HepG2 (cell line): ENCODE data around the gene LPIN3. TPM values are rescaled to one million over a fixed set of nuclear protein-coding genes. Genes with fewer than 3 reads are reported as not detected.

Source experiments
- CREB1 ChIP-seq, 2 experiments: fragments of 450-650 bp in 1 of 2; IDR thresholded peaks; 2 replicates each; pipeline ENCODE4 v1.6.1; 2016 to 2017; ENCODE audit warnings: control low read depth in 1 of 2, mild to moderate bottlenecking in 1 of 2, missing compliant biosample characterization in 1 of 2, missing genetic modification characterization in 1 of 2
- EED ChIP-seq: sonication (generic); formaldehyde crosslinking; IDR thresholded peaks from 2 replicates; pipeline ENCODE4 v1.5.0; 2020; ENCODE audit warnings: mild to moderate bottlenecking, missing genetic modification reagents
- GATAD1 ChIP-seq: IDR thresholded peaks from 2 replicates; pipeline ENCODE4 v1.6.1; 2016; ENCODE audit warnings: missing genetic modification reagents, missing compliant biosample characterization
- KMT2B ChIP-seq: IDR thresholded peaks from 2 replicates; pipeline ENCODE4 v1.6.1; 2016; ENCODE audit warnings: missing genetic modification reagents, missing compliant biosample characterization
- MAFK ChIP-seq, 2 experiments: IDR thresholded peaks in 1 of 2; conservative IDR thresholded peaks in 1 of 2; 2 replicates each; pipeline ENCODE4 v1.6.1; 2011; ENCODE audit warnings: improper control_type of control experiment in 2 of 2, low read length in 2 of 2
- POLR2G ChIP-seq: fragments of 200-400 bp; formaldehyde crosslinking; IDR thresholded peaks from 2 replicates; pipeline ENCODE4 v1.6.1; 2018; ENCODE audit warnings: mild to moderate bottlenecking, low read depth, low read length, moderate library complexity
- REL ChIP-seq: sonication (generic); formaldehyde crosslinking; conservative IDR thresholded peaks from 2 replicates; pipeline ENCODE4 v1.8.0; 2022; ENCODE audit warnings: mild to moderate bottlenecking, missing genetic modification reagents, moderate library complexity
- SRF ChIP-seq: IDR thresholded peaks from 2 replicates; pipeline ENCODE4 v1.6.1; 2011; ENCODE audit warnings: mild to moderate bottlenecking, low read depth, low read length, moderate library complexity
- ZIK1 ChIP-seq: sonication (generic); formaldehyde crosslinking; IDR thresholded peaks from 2 replicates; pipeline ENCODE4 v1.5.0; 2020; ENCODE audit warnings: mild to moderate bottlenecking, low read depth, missing genetic modification reagents, borderline replicate concordance
- ZNF343 ChIP-seq: sonication (generic); formaldehyde crosslinking; IDR thresholded peaks from 2 replicates; pipeline ENCODE4 v1.4.0; 2020; ENCODE audit warnings: mild to moderate bottlenecking, missing genetic modification reagents
- ZNF678 ChIP-seq: sonication (generic); formaldehyde crosslinking; IDR thresholded peaks from 2 replicates; pipeline ENCODE4 v1.4.0; 2020; ENCODE audit warnings: mild to moderate bottlenecking, missing genetic modification reagents
- polyA plus RNA-seq, 8 experiments: library from polyadenylated mRNA; depleted of rRNA in 3 of 8; stranded (reverse) in 7 of 8; unstranded in 1 of 8; fragments of >200 nt; fragmentation: Illumina TruSeq in 4 of 8; extraction: Trizol in 4 of 8; gene quantifications; 2 replicates each; pipeline versions ENCODE4 v1.2.1 to v1.2.3, GENCODE V29; 2011 to 2016; ENCODE audit warnings: low read depth in 4 of 8, missing spikeins in 1 of 8, mixed read lengths in 1 of 8; ENCODE audit not compliant: insufficient read depth in 1 of 8
- total RNA-seq, 5 experiments: library from RNA; depleted of rRNA; stranded (reverse); fragments of >200 nt; fragmentation: Illumina TruSeq; extraction: Trizol; gene quantifications; 2 replicates each; pipeline ENCODE4 v1.2.3, GENCODE V29; 2016; ENCODE audit warnings: low read depth in 1 of 5
- TF ChIP-seq, protein P1 (sequence below): sonication (generic); formaldehyde crosslinking; IDR thresholded peaks from 2 replicates; pipeline ENCODE4 v1.4.0; 2020; ENCODE audit warnings: missing genetic modification reagents, borderline replicate concordance
- TF ChIP-seq, protein P2 (sequence below): sonication (generic); formaldehyde crosslinking; IDR thresholded peaks from 2 replicates; pipeline ENCODE4 v1.8.0; 2022; ENCODE audit warnings: missing genetic modification reagents, mild to moderate bottlenecking, borderline replicate concordance
- TF ChIP-seq, protein P3 (sequence below): sonication (generic); formaldehyde crosslinking; IDR thresholded peaks from 2 replicates; pipeline ENCODE4 v1.4.0; 2020; ENCODE audit warnings: missing genetic modification reagents
- TF ChIP-seq, protein P4 (sequence below), 2 experiments: sonication (generic) in 1 of 2; formaldehyde crosslinking in 1 of 2; IDR thresholded peaks; 2 replicates each; pipeline versions ENCODE4 v1.4.0 to v1.6.1; 2016 to 2020; ENCODE audit warnings: borderline replicate concordance in 1 of 2, low read depth in 1 of 2, mild to moderate bottlenecking in 1 of 2, missing genetic modification reagents in 1 of 2
- TF ChIP-seq, protein P5 (sequence below): sonication (generic); formaldehyde crosslinking; IDR thresholded peaks from 2 replicates; pipeline ENCODE4 v1.4.0; 2020; ENCODE audit warnings: missing genetic modification reagents, borderline replicate concordance

Gene LPIN3
- total and polyA plus RNA-seq, 2 of the 13 experiments (the other 11 are each of a cell fraction or from before 2014, with no cell fraction given), result 14.2 to 28.6 TPM

DNA sequence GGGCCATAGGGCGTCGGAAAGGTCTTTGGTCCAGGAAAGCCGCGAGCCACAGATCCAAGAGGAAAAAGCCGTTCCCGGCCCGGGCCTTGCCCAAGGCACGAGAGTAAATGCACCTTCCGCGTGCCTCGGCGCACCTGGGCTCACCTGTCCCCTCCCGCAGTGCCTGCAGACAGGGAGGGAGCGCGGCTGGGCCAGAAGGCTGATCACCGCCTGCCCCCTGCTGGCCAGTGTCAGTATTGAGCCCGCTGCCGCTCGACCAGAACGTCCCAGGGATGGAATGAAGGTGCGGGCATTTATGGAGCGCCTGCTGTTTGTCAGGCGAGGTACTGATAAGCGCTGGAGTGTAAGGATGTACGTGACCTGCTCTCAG lies 679 bp upstream of the LPIN3 start (continued):
- TF ChIP-seq, protein P1, sequence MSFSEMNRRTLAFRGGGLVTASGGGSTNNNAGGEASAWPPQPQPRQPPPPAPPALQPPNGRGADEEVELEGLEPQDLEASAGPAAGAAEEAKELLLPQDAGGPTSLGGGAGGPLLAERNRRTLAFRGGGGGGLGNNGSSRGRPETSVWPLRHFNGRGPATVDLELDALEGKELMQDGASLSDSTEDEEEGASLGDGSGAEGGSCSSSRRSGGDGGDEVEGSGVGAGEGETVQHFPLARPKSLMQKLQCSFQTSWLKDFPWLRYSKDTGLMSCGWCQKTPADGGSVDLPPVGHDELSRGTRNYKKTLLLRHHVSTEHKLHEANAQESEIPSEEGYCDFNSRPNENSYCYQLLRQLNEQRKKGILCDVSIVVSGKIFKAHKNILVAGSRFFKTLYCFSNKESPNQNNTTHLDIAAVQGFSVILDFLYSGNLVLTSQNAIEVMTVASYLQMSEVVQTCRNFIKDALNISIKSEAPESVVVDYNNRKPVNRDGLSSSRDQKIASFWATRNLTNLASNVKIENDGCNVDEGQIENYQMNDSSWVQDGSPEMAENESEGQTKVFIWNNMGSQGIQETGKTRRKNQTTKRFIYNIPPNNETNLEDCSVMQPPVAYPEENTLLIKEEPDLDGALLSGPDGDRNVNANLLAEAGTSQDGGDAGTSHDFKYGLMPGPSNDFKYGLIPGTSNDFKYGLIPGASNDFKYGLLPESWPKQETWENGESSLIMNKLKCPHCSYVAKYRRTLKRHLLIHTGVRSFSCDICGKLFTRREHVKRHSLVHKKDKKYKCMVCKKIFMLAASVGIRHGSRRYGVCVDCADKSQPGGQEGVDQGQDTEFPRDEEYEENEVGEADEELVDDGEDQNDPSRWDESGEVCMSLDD, result no peak
- TF ChIP-seq SRF (no peak), CREB1 (IDR thresholded peaks at IDR 0.05) (no peak), CREB1 (CRISPR knock-in tag; IDR thresholded peaks at IDR 0.05) (no peak), GATAD1 (CRISPR knock-in tag) (peak; percentile 79), ZNF678 (CRISPR knock-in tag) (0 out of 2 replicates have a peak, but pooled peaks have one; percentile 21), ZNF343 (CRISPR knock-in tag) (no peak), EED (CRISPR knock-in tag) (peak; percentile 89), POLR2G (no peak), ZIK1 (CRISPR knock-in tag) (0 out of 2 replicates have a peak, but pooled peaks have one; percentile 80), REL (CRISPR knock-in tag) (no peak), MAFK (conservative IDR thresholded peaks at IDR 0.05 in 1 of 2, IDR thresholded peaks at IDR 0.05 in 1 of 2; ENCODE audit: low read length in 2 of 2) (no peak), KMT2B (0 out of 2 replicates have a peak, but pooled peaks have one; percentile 47)
- TF ChIP-seq, protein P2, sequence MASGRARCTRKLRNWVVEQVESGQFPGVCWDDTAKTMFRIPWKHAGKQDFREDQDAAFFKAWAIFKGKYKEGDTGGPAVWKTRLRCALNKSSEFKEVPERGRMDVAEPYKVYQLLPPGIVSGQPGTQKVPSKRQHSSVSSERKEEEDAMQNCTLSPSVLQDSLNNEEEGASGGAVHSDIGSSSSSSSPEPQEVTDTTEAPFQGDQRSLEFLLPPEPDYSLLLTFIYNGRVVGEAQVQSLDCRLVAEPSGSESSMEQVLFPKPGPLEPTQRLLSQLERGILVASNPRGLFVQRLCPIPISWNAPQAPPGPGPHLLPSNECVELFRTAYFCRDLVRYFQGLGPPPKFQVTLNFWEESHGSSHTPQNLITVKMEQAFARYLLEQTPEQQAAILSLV (CRISPR knock-in tag), result peak; percentile 87; the same call in 1 of the 2 replicates
- TF ChIP-seq, protein P3, sequence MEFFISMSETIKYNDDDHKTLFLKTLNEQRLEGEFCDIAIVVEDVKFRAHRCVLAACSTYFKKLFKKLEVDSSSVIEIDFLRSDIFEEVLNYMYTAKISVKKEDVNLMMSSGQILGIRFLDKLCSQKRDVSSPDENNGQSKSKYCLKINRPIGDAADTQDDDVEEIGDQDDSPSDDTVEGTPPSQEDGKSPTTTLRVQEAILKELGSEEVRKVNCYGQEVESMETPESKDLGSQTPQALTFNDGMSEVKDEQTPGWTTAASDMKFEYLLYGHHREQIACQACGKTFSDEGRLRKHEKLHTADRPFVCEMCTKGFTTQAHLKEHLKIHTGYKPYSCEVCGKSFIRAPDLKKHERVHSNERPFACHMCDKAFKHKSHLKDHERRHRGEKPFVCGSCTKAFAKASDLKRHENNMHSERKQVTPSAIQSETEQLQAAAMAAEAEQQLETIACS, result 0 out of 2 replicates have a peak, but pooled peaks have one; percentile 4
- TF ChIP-seq, protein P4, sequence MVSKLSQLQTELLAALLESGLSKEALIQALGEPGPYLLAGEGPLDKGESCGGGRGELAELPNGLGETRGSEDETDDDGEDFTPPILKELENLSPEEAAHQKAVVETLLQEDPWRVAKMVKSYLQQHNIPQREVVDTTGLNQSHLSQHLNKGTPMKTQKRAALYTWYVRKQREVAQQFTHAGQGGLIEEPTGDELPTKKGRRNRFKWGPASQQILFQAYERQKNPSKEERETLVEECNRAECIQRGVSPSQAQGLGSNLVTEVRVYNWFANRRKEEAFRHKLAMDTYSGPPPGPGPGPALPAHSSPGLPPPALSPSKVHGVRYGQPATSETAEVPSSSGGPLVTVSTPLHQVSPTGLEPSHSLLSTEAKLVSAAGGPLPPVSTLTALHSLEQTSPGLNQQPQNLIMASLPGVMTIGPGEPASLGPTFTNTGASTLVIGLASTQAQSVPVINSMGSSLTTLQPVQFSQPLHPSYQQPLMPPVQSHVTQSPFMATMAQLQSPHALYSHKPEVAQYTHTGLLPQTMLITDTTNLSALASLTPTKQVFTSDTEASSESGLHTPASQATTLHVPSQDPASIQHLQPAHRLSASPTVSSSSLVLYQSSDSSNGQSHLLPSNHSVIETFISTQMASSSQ (IDR thresholded peaks at IDR 0.05; ENCODE audit: low read depth), result no peak
- TF ChIP-seq, protein P4 (CRISPR knock-in tag; IDR thresholded peaks at IDR 0.05; ENCODE audit: borderline replicate concordance), result 0 out of 2 replicates have a peak, but pooled peaks have one; percentile 41
- TF ChIP-seq, protein P5, sequence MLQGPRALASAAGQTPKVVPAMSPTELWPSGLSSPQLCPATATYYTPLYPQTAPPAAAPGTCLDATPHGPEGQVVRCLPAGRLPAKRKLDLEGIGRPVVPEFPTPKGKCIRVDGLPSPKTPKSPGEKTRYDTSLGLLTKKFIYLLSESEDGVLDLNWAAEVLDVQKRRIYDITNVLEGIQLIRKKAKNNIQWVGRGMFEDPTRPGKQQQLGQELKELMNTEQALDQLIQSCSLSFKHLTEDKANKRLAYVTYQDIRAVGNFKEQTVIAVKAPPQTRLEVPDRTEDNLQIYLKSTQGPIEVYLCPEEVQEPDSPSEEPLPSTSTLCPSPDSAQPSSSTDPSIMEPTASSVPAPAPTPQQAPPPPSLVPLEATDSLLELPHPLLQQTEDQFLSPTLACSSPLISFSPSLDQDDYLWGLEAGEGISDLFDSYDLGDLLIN (CRISPR knock-in tag), result no peak
